Adrenal gland (tissue), 12 donors: ENCODE data around the gene MIEF1. TPM values are rescaled to one million over a fixed set of nuclear protein-coding genes. Genes with fewer than 3 reads are reported as not detected.

Experiments used
- DNase-seq, 7 donors: peaks; one replicate each; pipeline ENCODE4 v3.0.0-alpha.2; 2019 to 2020
- H3K27ac ChIP-seq, 5 donors: fragments of 200-600 bp; sonication (generic) in 4 of 5; 1 replicate in 3 of 5; 2 replicates in 2 of 5; pipeline versions ENCODE4 v1.5.1 to v1.8.0; 2016 to 2020; ENCODE audit warnings: mild to moderate bottlenecking in 1 of 5
- H3K27me3 ChIP-seq: fragments of 200-600 bp; 2 replicates; pipeline ENCODE4 v1.8.0; 2021
- H3K36me3 ChIP-seq, 2 donors: fragments of 200-600 bp; replicated peaks in 1 of 2; 1 replicate in 1 of 2; 2 replicates in 1 of 2; pipeline versions ENCODE4 v1.5.1 to v1.8.0; 2018 to 2022
- H3K4me1 ChIP-seq, 2 donors: fragments of 200-600 bp; replicated peaks in 1 of 2; 1 replicate in 1 of 2; 2 replicates in 1 of 2; pipeline versions ENCODE4 v1.5.1 to v1.8.0; 2018 to 2021
- H3K4me3 ChIP-seq, 4 donors: fragments of 200-600 bp; sonication (generic) in 3 of 4; one replicate each; pipeline ENCODE4 v1.5.1; 2016 to 2018
- H3K9me3 ChIP-seq, 3 donors: fragments of 200-600 bp; sonication (generic) in 1 of 3; replicated peaks in 1 of 3; 1 replicate in 2 of 3; 2 replicates in 1 of 3; pipeline versions ENCODE4 v1.5.1 to v1.8.0; 2016 to 2021
- CTCF ChIP-seq, 6 experiments: fragments of 450-650 bp in 4 of 6; fragments of 200-600 bp in 2 of 6; sonication (generic) in 1 of 6; IDR thresholded peaks; 1 replicate in 5 of 6; 2 replicates in 1 of 6; pipeline versions ENCODE4 v1.5.1 to v1.8.0; 2016 to 2021; ENCODE audit warnings: antibody characterized with exemption in 6 of 6, mild to moderate bottlenecking in 2 of 6, moderate library complexity in 1 of 6
- POLR2A ChIP-seq, 2 donors: fragments of 450-650 bp; IDR thresholded peaks; one replicate each; pipeline ENCODE4 v1.6.1; 2017; ENCODE audit warnings: antibody characterized with exemption in 2 of 2, mild to moderate bottlenecking in 2 of 2, moderate library complexity in 1 of 2
- WGBS, 4 donors: extraction: QIAGEN DNeasy Blood & Tissue Kit in 2 of 4; methylation state at CpG; one replicate each; pipeline versions ENCODE4 v1.1.5 to v1.1.7; 2013 to 2017; 5-methylcytosine and 5-hydroxymethylcytosine counted together
- intact Hi-C, 2 donors: fragments of 100-400 bp; cut with DNase I; formaldehyde crosslinking; loops; one replicate each; pipeline versions ENCODE4 v1.14.1 to v1.15.0; 2022 to 2023
- polyA plus RNA-seq, 3 donors: library from polyadenylated mRNA; stranded (reverse); fragments of 200-250 nt in 2 of 3; fragments of 350-450 nt in 1 of 3; fragmentation: Illumina TruSeq in 1 of 3; extraction: RNeasy Lipid Tissue Mini Kit (QIAGEN cat#74804) in 1 of 3; gene quantifications; one replicate each; pipeline ENCODE4 v1.2.3, GENCODE V29; 2013 to 2014
- total RNA-seq, 9 donors: library from RNA; depleted of rRNA in 4 of 9; stranded (reverse); fragments of >200 nt in 4 of 9; fragments of 120-200 nt in 1 of 9; fragmentation: NEBNext Ultra II Directional in 1 of 9; extraction: Animal tissue kit (Norgen Biotek cat#: 25700) in 1 of 9; gene quantifications; one replicate each; pipeline versions ENCODE4 v1.1.0 to v1.2.4, GENCODE V29; 2013 to 2023
- donor health status: healthy with polysubstance abuse.
- donor health status: Bipolar disorder and iron deficiency.
- donor health status: DM: yes; HTN: yes; CAD: no.
- donor health status: DM: no; HTN: no; CAD: no.
- donor health status: DM: no; HTN: no; CAD: no.
- donor health status: DM: yes; HTN: yes; CAD: no.

Gene MIEF1
- total and polyA plus RNA-seq, 12 donors = 5.1 to 44.2 (median 26.7) TPM

- Histone ChIP-seq H3K4me1 (peaks cover 0 to 5% of the 10 kb centered on the region in 2 donors), H3K27me3 (no peaks in the 10 kb centered on the region), H3K9me3 (no peaks in the 10 kb centered on the region), H3K4me3 (no peak overlapping the region), H3K36me3 (no peaks in the 10 kb centered on the region), H3K27ac (no peak overlapping the region)
- intact Hi-C loops = no loop called here
- TF ChIP-seq POLR2A (IDR thresholded peaks at IDR 0.05) (no peak), CTCF (IDR thresholded peaks at IDR 0.05) (no peak)
- 93 to 94% (median 93%) methylated on average over 51 to 70 of the region's 70 CpGs for WGBS, 4 donors
- DNase-seq = no peak
Measured at GRCh38 chr22:39487826-39488520, 14.1 kb upstream of the MIEF1 start.

- Histone ChIP-seq H3K36me3 (no peaks in the 10 kb centered on the region), H3K4me1 (peaks cover 0 to 5% of the 10 kb centered on the region in 2 donors), H3K4me3 (no peak overlapping the region), H3K9me3 (no peaks in the 10 kb centered on the region), H3K27ac (no peak overlapping the region), H3K27me3 (no peaks in the 10 kb centered on the region)
- DNase-seq = no peak
- TF ChIP-seq POLR2A (IDR thresholded peaks at IDR 0.05) (no peak), CTCF (IDR thresholded peaks at IDR 0.05) (no peak)
- WGBS, 4 donors = 92 to 100% (median 93%) methylated on average over 1 to 39 of the region's 39 CpGs
- intact Hi-C loops = no loop called here
Measured at GRCh38 chr22:39488563-39489083, 13.5 kb upstream of the MIEF1 start.

GRCh38 chr22:39489094-39490068 lies 12.7 kb upstream of the MIEF1 start:
- no peaks in the 10 kb centered on the region for H3K36me3 ChIP-seq
- no peaks in the 10 kb centered on the region for H3K9me3 ChIP-seq
- H3K27ac ChIP-seq = no peak overlapping the region
- H3K27me3 ChIP-seq = no peaks in the 10 kb centered on the region
- no peak overlapping the region for H3K4me3 ChIP-seq
- 65 to 83% (median 72%) methylated on average over 12 to 17 of the region's 17 CpGs for WGBS, 4 donors
- intact Hi-C loops = loop anchor here (5.0 to 10.0 kb wide), 4 partner anchors 38 to 315 kb away; no protein-coding TSS in a partner anchor
- H3K4me1 ChIP-seq = peaks cover 0 to 5% of the 10 kb centered on the region in 2 donors
- DNase-seq = no peak
- no peak for TF ChIP-seq CTCF (IDR thresholded peaks at IDR 0.05)
- TF ChIP-seq POLR2A (IDR thresholded peaks at IDR 0.05) = no peak
